Osteoblast (primary cell): ENCODE measurements around the gene C21orf58. TPM values are rescaled to one million over a fixed set of nuclear protein-coding genes. Genes with fewer than 3 reads are reported as not detected.

Source experiments
- DNase-seq: peaks from one replicate; pipeline ENCODE4 v3.0.0; 2011; ENCODE audit warnings: low spot score, mixed read lengths; ENCODE audit not compliant: insufficient read length; ENCODE audit errors: missing footprints
- H2AFZ ChIP-seq: 2 replicates; pipeline ENCODE4 v1.6.0; 2011; ENCODE audit warnings: mild to moderate bottlenecking, low read length
- H3K27ac ChIP-seq: 2 replicates; pipeline ENCODE4 v1.5.1; 2011; ENCODE audit warnings: mild to moderate bottlenecking, low read depth, low read length, moderate library complexity
- H3K27me3 ChIP-seq: 2 replicates; pipeline ENCODE4 v1.6.0; 2012; ENCODE audit warnings: mild to moderate bottlenecking, control low read depth, inconsistent platforms, low read length, moderate library complexity; ENCODE audit not compliant: insufficient read depth
- H3K36me3 ChIP-seq: 2 replicates; pipeline ENCODE4 v1.5.1; 2011; ENCODE audit warnings: mild to moderate bottlenecking, low read length, control low read depth, moderate library complexity; ENCODE audit not compliant: insufficient read depth
- H3K4me1 ChIP-seq: 2 replicates; pipeline ENCODE4 v1.5.1; 2011; ENCODE audit warnings: mild to moderate bottlenecking, low read length, control low read depth, moderate library complexity; ENCODE audit not compliant: insufficient read depth
- H3K4me2 ChIP-seq: 2 replicates; pipeline ENCODE4 v1.6.0; 2011; ENCODE audit warnings: mild to moderate bottlenecking, low read length; ENCODE audit not compliant: insufficient read depth
- H3K4me3 ChIP-seq: fragments of 200-600 bp; sonication (generic); 3 replicates; pipeline ENCODE4 v1.5.1; 2012; ENCODE audit warnings: mild to moderate bottlenecking, low read length, inconsistent platforms; ENCODE audit not compliant: insufficient read depth
- H3K79me2 ChIP-seq: 2 replicates; pipeline ENCODE4 v1.6.0; 2012; ENCODE audit warnings: mild to moderate bottlenecking, low read length, control low read depth, inconsistent platforms; ENCODE audit not compliant: insufficient read depth
- H3K9me3 ChIP-seq: 2 replicates; pipeline ENCODE4 v1.5.1; 2011; ENCODE audit warnings: low read depth, low read length, control low read depth
- H4K20me1 ChIP-seq: 2 replicates; pipeline ENCODE4 v1.6.0; 2012; ENCODE audit warnings: mild to moderate bottlenecking, low read length, control low read depth; ENCODE audit not compliant: insufficient read depth
- CTCF ChIP-seq: IDR thresholded peaks from 2 replicates; pipeline ENCODE4 v1.5.1; 2011; ENCODE audit warnings: mild to moderate bottlenecking, low read depth, low read length, moderate library complexity; ENCODE audit errors: extremely low read depth
- total RNA-seq: library from RNA; depleted of rRNA; stranded (reverse); fragments of >200 nt; gene quantifications from 2 replicates; pipeline ENCODE4 v1.2.3, GENCODE V29; 2012

Gene C21orf58
- total RNA-seq, 1 donor = 2.2 TPM

GRCh38 chr21:46369520-46370235 lies 46.0 kb upstream of the C21orf58 start:
- no peak overlapping the region for H3K27ac ChIP-seq
- TF ChIP-seq CTCF = no peak
- H3K4me2 ChIP-seq = no peak overlapping the region
- no peaks in the 10 kb centered on the region for H3K4me1 ChIP-seq
- peaks cover 14% of the 10 kb centered on the region for H3K36me3 ChIP-seq
- no peak overlapping the region for H2AFZ ChIP-seq
- peaks cover 38% of the 10 kb centered on the region for H3K79me2 ChIP-seq
- H3K9me3 ChIP-seq = no peaks in the 10 kb centered on the region
- H3K27me3 ChIP-seq = no peaks in the 10 kb centered on the region
- DNase-seq = peak; percentile 75
- peaks cover 8% of the 10 kb centered on the region for H4K20me1 ChIP-seq
- no peak overlapping the region for H3K4me3 ChIP-seq

- peak; percentile 65 for DNase-seq
- Histone ChIP-seq H3K4me3 (no peak overlapping the region), H3K9me3 (no peaks in the 10 kb centered on the region), H3K27ac (no peak overlapping the region), H3K27me3 (no peaks in the 10 kb centered on the region), H3K36me3 (peaks cover 18% of the 10 kb centered on the region), H3K79me2 (peaks cover 34% of the 10 kb centered on the region), H3K4me2 (no peak overlapping the region), H4K20me1 (peaks cover 8% of the 10 kb centered on the region), H3K4me1 (no peaks in the 10 kb centered on the region), H2AFZ (no peak overlapping the region)
- no peak for TF ChIP-seq CTCF
Measured at GRCh38 chr21:46368533-46369285, 45.0 kb upstream of the C21orf58 start.

- peaks cover 25% of the 10 kb centered on the region for H3K79me2 ChIP-seq
- no peaks in the 10 kb centered on the region for H3K9me3 ChIP-seq
- no peaks in the 10 kb centered on the region for H3K4me1 ChIP-seq
- DNase-seq = peak; percentile 47
- TF ChIP-seq CTCF = no peak
- peaks cover 26% of the 10 kb centered on the region for H3K36me3 ChIP-seq
- no peaks in the 10 kb centered on the region for H3K27me3 ChIP-seq
- no peak overlapping the region for H2AFZ ChIP-seq
- H4K20me1 ChIP-seq = peaks cover 7% of the 10 kb centered on the region
- H3K27ac ChIP-seq = no peak overlapping the region
- H3K4me3 ChIP-seq = no peak overlapping the region
- no peak overlapping the region for H3K4me2 ChIP-seq
Measured at GRCh38 chr21:46366966-46367365, 43.3 kb upstream of the C21orf58 start.

GRCh38 chr21:46366561-46366960 lies 42.9 kb upstream of the C21orf58 start:
- H3K4me2 ChIP-seq = no peak overlapping the region
- peaks cover 2% of the 10 kb centered on the region for H4K20me1 ChIP-seq
- no peak overlapping the region for H3K27ac ChIP-seq
- H3K4me3 ChIP-seq = no peak overlapping the region
- no peaks in the 10 kb centered on the region for H3K4me1 ChIP-seq
- H3K27me3 ChIP-seq = no peaks in the 10 kb centered on the region
- DNase-seq = peak; percentile 72
- no peaks in the 10 kb centered on the region for H3K9me3 ChIP-seq
- H3K79me2 ChIP-seq = peaks cover 21% of the 10 kb centered on the region
- peaks cover 30% of the 10 kb centered on the region for H3K36me3 ChIP-seq
- no peak for TF ChIP-seq CTCF
- H2AFZ ChIP-seq = no peak overlapping the region
